Liver (tissue), 9 donors: ENCODE data around the gene THSD4. TPM values are rescaled to one million over a fixed set of nuclear protein-coding genes. Genes with fewer than 3 reads are reported as not detected.

Experiments
- DNase-seq: peaks from one replicate; pipeline ENCODE4 v3.0.0-alpha.2; 2017; ENCODE audit warnings: low spot score
- H3K27ac ChIP-seq, 2 donors: one replicate each; pipeline ENCODE4 v1.7.0; 2013; ENCODE audit warnings: inconsistent platforms in 2 of 2, low read length in 2 of 2, control low read depth in 1 of 2, low read depth in 1 of 2, mild to moderate bottlenecking in 1 of 2
- H3K27me3 ChIP-seq, 4 donors: one replicate each; pipeline versions ENCODE4 v1.6.1 to v1.7.0; 2013; ENCODE audit warnings: low read length in 3 of 4, inconsistent platforms in 1 of 4, mild to moderate bottlenecking in 1 of 4, moderate library complexity in 1 of 4; ENCODE audit not compliant: control insufficient read depth in 4 of 4, insufficient read depth in 4 of 4
- H3K36me3 ChIP-seq, 4 donors: one replicate each; pipeline versions ENCODE4 v1.6.1 to v1.7.0; 2013; ENCODE audit warnings: low read length in 3 of 4, mild to moderate bottlenecking in 3 of 4, low read depth in 1 of 4, moderate library complexity in 1 of 4; ENCODE audit not compliant: control insufficient read depth in 4 of 4, insufficient read depth in 3 of 4
- H3K4me1 ChIP-seq, 4 donors: one replicate each; pipeline versions ENCODE4 v1.6.1 to v1.7.0; 2013; ENCODE audit warnings: low read length in 3 of 4, mild to moderate bottlenecking in 3 of 4, moderate library complexity in 1 of 4; ENCODE audit not compliant: control insufficient read depth in 4 of 4, insufficient read depth in 4 of 4
- H3K4me3 ChIP-seq, 3 donors: one replicate each; pipeline versions ENCODE4 v1.6.1 to v1.7.0; 2013; ENCODE audit warnings: low read length in 3 of 3, control low read depth in 1 of 3, low read depth in 1 of 3, mild to moderate bottlenecking in 1 of 3
- H3K9ac ChIP-seq, 2 donors: one replicate each; pipeline ENCODE4 v1.7.0; 2013; ENCODE audit warnings: low read length in 2 of 2, mild to moderate bottlenecking in 2 of 2, moderate library complexity in 2 of 2, control low read depth in 1 of 2, low read depth in 1 of 2
- H3K9me3 ChIP-seq, 4 donors: one replicate each; pipeline versions ENCODE4 v1.6.1 to v1.7.0; 2013; ENCODE audit warnings: low read length in 3 of 4; ENCODE audit not compliant: control insufficient read depth in 4 of 4
- GABPA ChIP-seq, 2 donors: IDR thresholded peaks in 1 of 2; conservative IDR thresholded peaks in 1 of 2; 2 replicates each; pipeline ENCODE4 v1.6.1; 2016; ENCODE audit warnings: antibody characterized with exemption in 2 of 2, mild to moderate bottlenecking in 1 of 2, moderate library complexity in 1 of 2
- HNF4A ChIP-seq, 2 donors: conservative IDR thresholded peaks; 2 replicates each; pipeline ENCODE4 v1.6.1; 2016; ENCODE audit warnings: antibody characterized with exemption in 2 of 2, mild to moderate bottlenecking in 2 of 2
- HNF4G ChIP-seq: IDR thresholded peaks from 2 replicates; pipeline ENCODE4 v1.6.1; 2016; ENCODE audit warnings: antibody characterized with exemption
- JUND ChIP-seq, 2 donors: IDR thresholded peaks; 2 replicates each; pipeline ENCODE4 v1.6.1; 2016; ENCODE audit warnings: antibody characterized with exemption in 2 of 2
- NR2F2 ChIP-seq: IDR thresholded peaks from 2 replicates; pipeline ENCODE4 v1.6.1; 2016; ENCODE audit warnings: antibody characterized with exemption
- RAD21 ChIP-seq, 2 donors: IDR thresholded peaks; 2 replicates each; pipeline ENCODE4 v1.6.1; 2016; ENCODE audit warnings: antibody characterized with exemption in 2 of 2, mild to moderate bottlenecking in 2 of 2
- RXRA ChIP-seq, 2 donors: IDR thresholded peaks; 2 replicates each; pipeline ENCODE4 v1.6.1; 2017 to 2018; ENCODE audit warnings: antibody characterized with exemption in 2 of 2, mild to moderate bottlenecking in 1 of 2
- SP1 ChIP-seq: IDR thresholded peaks from 2 replicates; pipeline ENCODE4 v1.6.1; 2018; ENCODE audit warnings: antibody characterized with exemption, mild to moderate bottlenecking
- TAF1 ChIP-seq: conservative IDR thresholded peaks from 2 replicates; pipeline ENCODE4 v1.6.1; 2016; ENCODE audit warnings: antibody characterized with exemption, mild to moderate bottlenecking
- YY1 ChIP-seq: IDR thresholded peaks from 2 replicates; pipeline ENCODE4 v1.6.1; 2016; ENCODE audit warnings: antibody characterized with exemption, mild to moderate bottlenecking
- WGBS: extraction: QIAGEN DNeasy Blood & Tissue Kit; methylation state at CpG from one replicate; pipeline ENCODE4 v1.1.7; 2013; 5-methylcytosine and 5-hydroxymethylcytosine counted together
- polyA plus RNA-seq, 2 donors: library from polyadenylated mRNA; stranded (reverse) in 1 of 2; unstranded in 1 of 2; fragments of 200-250 nt in 1 of 2; fragments of >200 nt in 1 of 2; fragmentation: Nextera tagmentation in 1 of 2; extraction: Ambion mirVana in 1 of 2; gene quantifications; one replicate each; pipeline versions ENCODE4 v1.2.1 to v1.2.3, GENCODE V29; 2013 to 2015
- total RNA-seq, 2 donors: library from RNA; depleted of rRNA; stranded (reverse); fragments of >200 nt; gene quantifications; one replicate each; pipeline ENCODE4 v1.2.3, GENCODE V29; 2014
- TF ChIP-seq, protein P1 (sequence below): IDR thresholded peaks from 2 replicates; pipeline ENCODE4 v1.6.1; 2016; ENCODE audit warnings: antibody characterized with exemption
- TF ChIP-seq, protein P2 (sequence below): fragments of 150-350 bp; IDR thresholded peaks from 2 replicates; pipeline ENCODE4 v1.5.1; 2017; ENCODE audit warnings: improper control_type of control experiment, low read depth, low read length; ENCODE audit not compliant: missing input control
- TF ChIP-seq, protein P3 (sequence below): IDR thresholded peaks from 2 replicates; pipeline ENCODE4 v1.6.1; 2016; ENCODE audit warnings: antibody characterized with exemption, mild to moderate bottlenecking
- donor health status: healthy.
- donor health status: healthy.
- donor health status: healthy.
- donor health status: healthy.
- donor health status: healthy.

Gene THSD4
- total and polyA plus RNA-seq, 4 donors, result 0.23 to 11.5 (median 1.9) TPM

DNA sequence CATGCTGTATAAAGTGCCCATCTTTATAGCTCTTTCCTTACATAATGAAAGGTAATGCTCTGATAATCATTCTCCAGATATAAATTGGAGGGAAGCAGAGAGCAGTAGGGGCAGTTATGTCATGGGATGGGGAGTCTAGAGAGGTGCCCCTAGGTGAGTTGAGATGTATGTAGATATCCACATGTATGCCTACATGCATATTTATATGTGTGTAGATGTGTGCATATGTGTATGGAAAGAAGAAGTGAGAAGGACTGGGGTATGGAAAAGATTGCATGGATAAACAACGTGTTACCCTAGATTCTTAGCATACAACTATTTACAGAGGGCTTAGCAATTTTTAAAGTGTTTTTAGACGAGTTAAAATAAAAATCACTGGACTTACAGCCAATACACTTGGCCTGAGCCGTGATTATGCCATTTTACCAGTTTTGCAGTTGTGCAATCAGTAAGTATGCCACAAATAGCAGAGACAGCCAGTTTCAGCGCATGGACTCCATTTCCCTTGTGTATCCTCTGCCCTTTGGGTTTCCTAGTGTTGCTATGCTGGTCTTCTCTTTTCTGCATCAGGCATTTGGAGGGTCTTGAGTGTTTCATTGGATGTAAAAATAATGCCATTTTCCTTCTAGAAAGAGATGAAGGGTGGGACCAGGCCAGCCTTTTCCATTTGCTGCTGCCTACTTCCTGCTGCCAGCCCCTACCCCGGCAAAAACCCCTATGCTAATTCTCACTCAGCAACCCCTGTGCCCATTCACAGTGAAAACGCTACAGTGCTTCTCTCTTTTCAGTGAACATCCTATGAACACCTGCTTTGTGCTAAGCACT lies 495.7 kb downstream of the THSD4 start:
- 50% methylated on average over 6 of the region's 6 CpGs for WGBS
- no peaks in the 10 kb centered on the region for H3K9me3 ChIP-seq
- no peak for TF ChIP-seq HNF4G
- peak; percentile 41 for TF ChIP-seq YY1
- no peaks in the 10 kb centered on the region for H3K36me3 ChIP-seq
- no peak overlapping the region for H3K4me3 ChIP-seq
- peaks cover 0 to 20% (median 18%) of the 10 kb centered on the region in 4 donors for H3K4me1 ChIP-seq
- H3K27me3 ChIP-seq, result no peaks in the 10 kb centered on the region
- H3K27ac ChIP-seq, result no peak overlapping the region
- no peak for DNase-seq
- no peak overlapping the region for H3K9ac ChIP-seq

DNA sequence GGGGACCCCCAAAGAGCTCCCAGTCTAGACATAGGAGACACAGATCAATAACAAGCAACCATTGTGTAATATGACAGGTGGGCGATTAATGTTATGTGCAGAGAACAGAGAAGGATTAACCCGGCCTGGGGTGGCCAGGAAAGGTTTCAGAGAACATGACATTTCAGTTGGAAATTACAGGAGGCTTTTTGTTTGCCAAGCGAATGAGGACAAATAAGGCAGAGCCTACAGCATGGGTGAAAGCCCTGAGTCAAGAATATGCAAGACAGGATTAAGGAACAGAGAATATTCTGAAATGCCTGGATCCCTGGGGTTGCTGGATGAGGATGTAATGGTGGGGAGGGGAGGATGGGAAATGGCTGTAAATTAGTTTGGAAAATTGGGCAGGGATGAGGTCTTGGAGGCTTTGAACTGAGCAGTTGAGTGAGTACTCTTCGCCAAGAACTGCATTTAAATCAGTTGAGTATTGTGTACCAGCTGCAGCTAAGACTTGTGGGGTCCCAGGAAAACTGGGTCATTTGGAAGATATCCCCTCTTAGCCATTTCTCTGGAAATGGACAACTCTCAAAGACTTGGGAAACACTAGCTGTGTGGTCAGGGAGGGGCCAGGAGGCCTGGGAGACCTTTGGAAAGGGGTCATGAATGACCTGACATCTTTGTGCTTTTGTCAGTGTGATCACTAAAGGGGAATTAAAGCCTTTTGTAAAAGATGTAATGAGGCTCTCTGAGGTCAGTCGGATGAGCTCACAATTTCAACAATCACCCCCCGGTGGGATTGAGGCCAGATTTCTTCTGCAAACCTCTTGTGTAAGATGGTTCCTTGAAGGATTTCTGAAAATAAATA lies 496.5 kb downstream of the THSD4 start:
- no peak for DNase-seq
- peaks cover 0 to 20% (median 18%) of the 10 kb centered on the region in 4 donors for H3K4me1 ChIP-seq
- TF ChIP-seq RAD21 (IDR thresholded peaks at IDR 0.05), result no peak
- TF ChIP-seq GABPA (IDR thresholded peaks at IDR 0.05 in 1 of 2, conservative IDR thresholded peaks at IDR 0.05 in 1 of 2), result no peak
- no peak for TF ChIP-seq HNF4G
- TF ChIP-seq, protein P1, sequence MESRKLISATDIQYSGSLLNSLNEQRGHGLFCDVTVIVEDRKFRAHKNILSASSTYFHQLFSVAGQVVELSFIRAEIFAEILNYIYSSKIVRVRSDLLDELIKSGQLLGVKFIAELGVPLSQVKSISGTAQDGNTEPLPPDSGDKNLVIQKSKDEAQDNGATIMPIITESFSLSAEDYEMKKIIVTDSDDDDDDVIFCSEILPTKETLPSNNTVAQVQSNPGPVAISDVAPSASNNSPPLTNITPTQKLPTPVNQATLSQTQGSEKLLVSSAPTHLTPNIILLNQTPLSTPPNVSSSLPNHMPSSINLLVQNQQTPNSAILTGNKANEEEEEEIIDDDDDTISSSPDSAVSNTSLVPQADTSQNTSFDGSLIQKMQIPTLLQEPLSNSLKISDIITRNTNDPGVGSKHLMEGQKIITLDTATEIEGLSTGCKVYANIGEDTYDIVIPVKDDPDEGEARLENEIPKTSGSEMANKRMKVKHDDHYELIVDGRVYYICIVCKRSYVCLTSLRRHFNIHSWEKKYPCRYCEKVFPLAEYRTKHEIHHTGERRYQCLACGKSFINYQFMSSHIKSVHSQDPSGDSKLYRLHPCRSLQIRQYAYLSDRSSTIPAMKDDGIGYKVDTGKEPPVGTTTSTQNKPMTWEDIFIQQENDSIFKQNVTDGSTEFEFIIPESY, result no peak
- TF ChIP-seq SP1, result no peak
- TF ChIP-seq TAF1, result no peak
- no peak for TF ChIP-seq NR2F2
- no peak for TF ChIP-seq HNF4A (conservative IDR thresholded peaks at IDR 0.05)
- no peak for TF ChIP-seq RXRA (IDR thresholded peaks at IDR 0.05)
- TF ChIP-seq, protein P2, sequence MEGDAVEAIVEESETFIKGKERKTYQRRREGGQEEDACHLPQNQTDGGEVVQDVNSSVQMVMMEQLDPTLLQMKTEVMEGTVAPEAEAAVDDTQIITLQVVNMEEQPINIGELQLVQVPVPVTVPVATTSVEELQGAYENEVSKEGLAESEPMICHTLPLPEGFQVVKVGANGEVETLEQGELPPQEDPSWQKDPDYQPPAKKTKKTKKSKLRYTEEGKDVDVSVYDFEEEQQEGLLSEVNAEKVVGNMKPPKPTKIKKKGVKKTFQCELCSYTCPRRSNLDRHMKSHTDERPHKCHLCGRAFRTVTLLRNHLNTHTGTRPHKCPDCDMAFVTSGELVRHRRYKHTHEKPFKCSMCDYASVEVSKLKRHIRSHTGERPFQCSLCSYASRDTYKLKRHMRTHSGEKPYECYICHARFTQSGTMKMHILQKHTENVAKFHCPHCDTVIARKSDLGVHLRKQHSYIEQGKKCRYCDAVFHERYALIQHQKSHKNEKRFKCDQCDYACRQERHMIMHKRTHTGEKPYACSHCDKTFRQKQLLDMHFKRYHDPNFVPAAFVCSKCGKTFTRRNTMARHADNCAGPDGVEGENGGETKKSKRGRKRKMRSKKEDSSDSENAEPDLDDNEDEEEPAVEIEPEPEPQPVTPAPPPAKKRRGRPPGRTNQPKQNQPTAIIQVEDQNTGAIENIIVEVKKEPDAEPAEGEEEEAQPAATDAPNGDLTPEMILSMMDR, result no peak
- TF ChIP-seq, protein P3, sequence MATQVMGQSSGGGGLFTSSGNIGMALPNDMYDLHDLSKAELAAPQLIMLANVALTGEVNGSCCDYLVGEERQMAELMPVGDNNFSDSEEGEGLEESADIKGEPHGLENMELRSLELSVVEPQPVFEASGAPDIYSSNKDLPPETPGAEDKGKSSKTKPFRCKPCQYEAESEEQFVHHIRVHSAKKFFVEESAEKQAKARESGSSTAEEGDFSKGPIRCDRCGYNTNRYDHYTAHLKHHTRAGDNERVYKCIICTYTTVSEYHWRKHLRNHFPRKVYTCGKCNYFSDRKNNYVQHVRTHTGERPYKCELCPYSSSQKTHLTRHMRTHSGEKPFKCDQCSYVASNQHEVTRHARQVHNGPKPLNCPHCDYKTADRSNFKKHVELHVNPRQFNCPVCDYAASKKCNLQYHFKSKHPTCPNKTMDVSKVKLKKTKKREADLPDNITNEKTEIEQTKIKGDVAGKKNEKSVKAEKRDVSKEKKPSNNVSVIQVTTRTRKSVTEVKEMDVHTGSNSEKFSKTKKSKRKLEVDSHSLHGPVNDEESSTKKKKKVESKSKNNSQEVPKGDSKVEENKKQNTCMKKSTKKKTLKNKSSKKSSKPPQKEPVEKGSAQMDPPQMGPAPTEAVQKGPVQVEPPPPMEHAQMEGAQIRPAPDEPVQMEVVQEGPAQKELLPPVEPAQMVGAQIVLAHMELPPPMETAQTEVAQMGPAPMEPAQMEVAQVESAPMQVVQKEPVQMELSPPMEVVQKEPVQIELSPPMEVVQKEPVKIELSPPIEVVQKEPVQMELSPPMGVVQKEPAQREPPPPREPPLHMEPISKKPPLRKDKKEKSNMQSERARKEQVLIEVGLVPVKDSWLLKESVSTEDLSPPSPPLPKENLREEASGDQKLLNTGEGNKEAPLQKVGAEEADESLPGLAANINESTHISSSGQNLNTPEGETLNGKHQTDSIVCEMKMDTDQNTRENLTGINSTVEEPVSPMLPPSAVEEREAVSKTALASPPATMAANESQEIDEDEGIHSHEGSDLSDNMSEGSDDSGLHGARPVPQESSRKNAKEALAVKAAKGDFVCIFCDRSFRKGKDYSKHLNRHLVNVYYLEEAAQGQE, result no peak
- TF ChIP-seq JUND (IDR thresholded peaks at IDR 0.05), result no peak
- no peak for TF ChIP-seq YY1
- H3K9ac ChIP-seq, result no peak overlapping the region
- no peak overlapping the region for H3K4me3 ChIP-seq
- WGBS, result 84% methylated on average over 6 of the region's 6 CpGs
- H3K27me3 ChIP-seq, result no peaks in the 10 kb centered on the region
- no peak overlapping the region for H3K27ac ChIP-seq
- no peaks in the 10 kb centered on the region for H3K36me3 ChIP-seq
- H3K9me3 ChIP-seq, result no peaks in the 10 kb centered on the region
